ENCODE results near the gene NRDC.

The NRDC gene

GRCh38 chr1:51814513-51814912 lies 64.0 kb downstream of the NRDC start:
- Histone ChIP-seq H3K36me3 (ENCODE audit: insufficient read depth, low read length) (peaks cover 81% of the 10 kb centered on the region), H3K9ac (ENCODE audit: insufficient read length) (no peak overlapping the region), H3K4me3 (no peak overlapping the region), H3K27ac (no peak overlapping the region), H3K9me3 (ENCODE audit: low read depth, low read length) (no peaks in the 10 kb centered on the region)
- TF ChIP-seq EZH2 (IDR thresholded peaks at IDR 0.05) (no peak), POLR2AphosphoS5 (IDR thresholded peaks at IDR 0.05; ENCODE audit: borderline replicate concordance, low read depth, low read length) (no peak), FOXP2 (optimal IDR thresholded peaks at IDR 0.05; ENCODE audit: control extremely low read depth, extremely low read length, insufficient read depth) (no peak)
- no peak for DNase-seq (ENCODE audit: low read depth, low spot score)

- Histone ChIP-seq H3K9ac (ENCODE audit: insufficient read length) (no peak overlapping the region), H3K4me3 (no peak overlapping the region), H3K36me3 (ENCODE audit: insufficient read depth, low read length) (peaks cover 83% of the 10 kb centered on the region), H3K27ac (no peak overlapping the region), H3K9me3 (ENCODE audit: low read depth, low read length) (no peaks in the 10 kb centered on the region)
- no peak for TF ChIP-seq FOXP2 (optimal IDR thresholded peaks at IDR 0.05; ENCODE audit: control extremely low read depth, extremely low read length, insufficient read depth)
- no peak for TF ChIP-seq POLR2AphosphoS5 (IDR thresholded peaks at IDR 0.05; ENCODE audit: borderline replicate concordance, low read depth, low read length)
- no peak for TF ChIP-seq EZH2 (IDR thresholded peaks at IDR 0.05)
- no peak for DNase-seq (ENCODE audit: low read depth, low spot score)
Observed at GRCh38 chr1:51799372-51799771, 79.2 kb downstream of the NRDC start.

GRCh38 chr1:51794868-51795267 lies 83.7 kb downstream of the NRDC start:
- TF ChIP-seq POLR2AphosphoS5 (IDR thresholded peaks at IDR 0.05; ENCODE audit: borderline replicate concordance, low read depth, low read length) (no peak), EZH2 (IDR thresholded peaks at IDR 0.05) (no peak)
- Histone ChIP-seq H3K27ac (no peak overlapping the region), H3K9me3 (ENCODE audit: low read depth, low read length) (no peaks in the 10 kb centered on the region), H3K36me3 (ENCODE audit: insufficient read depth, low read length) (peaks cover 86% of the 10 kb centered on the region), H3K4me3 (no peak overlapping the region), H3K9ac (ENCODE audit: insufficient read length) (no peak overlapping the region)
- DNase-seq (ENCODE audit: low read depth, low spot score), result no peak

- no peak overlapping the region for H3K4me3 ChIP-seq
- H3K36me3 ChIP-seq (ENCODE audit: insufficient read depth, low read length), result peaks cover 86% of the 10 kb centered on the region
- no peak for DNase-seq (ENCODE audit: low read depth, low spot score)
- no peak overlapping the region for H3K27ac ChIP-seq
- no peak overlapping the region for H3K9ac ChIP-seq (ENCODE audit: insufficient read length)
- TF ChIP-seq FOXP2 (optimal IDR thresholded peaks at IDR 0.05; ENCODE audit: control extremely low read depth, extremely low read length, insufficient read depth), result no peak
- no peak for TF ChIP-seq POLR2AphosphoS5 (IDR thresholded peaks at IDR 0.05; ENCODE audit: borderline replicate concordance, low read depth, low read length)
- TF ChIP-seq EZH2 (IDR thresholded peaks at IDR 0.05), result no peak
- no peaks in the 10 kb centered on the region for H3K9me3 ChIP-seq (ENCODE audit: low read depth, low read length)
Observed at GRCh38 chr1:51794260-51794659, 84.3 kb downstream of the NRDC start.

DNA sequence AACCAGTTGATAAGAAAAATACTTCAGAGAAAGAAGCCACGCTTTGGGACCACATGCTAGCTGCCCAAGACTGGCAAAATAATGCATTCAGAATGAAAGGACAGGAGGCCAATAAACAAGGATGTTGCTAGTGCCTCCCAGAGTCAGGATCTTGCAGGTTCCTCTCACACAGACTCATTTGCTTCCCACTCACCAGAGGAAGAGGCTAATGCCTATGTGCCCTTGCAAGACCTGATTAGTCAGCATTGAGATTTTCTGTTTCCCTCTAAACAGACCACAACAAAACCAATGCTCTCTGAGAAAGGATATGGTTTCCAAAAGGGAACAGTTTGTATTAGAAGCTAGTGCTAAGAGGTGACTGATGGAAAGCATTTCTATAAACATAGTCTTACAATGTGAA lies 85.7 kb downstream of the NRDC start:
- H3K36me3 ChIP-seq (ENCODE audit: insufficient read depth, low read length), result peaks cover 88% of the 10 kb centered on the region
- no peak overlapping the region for H3K9ac ChIP-seq (ENCODE audit: insufficient read length)
- no peak overlapping the region for H3K27ac ChIP-seq
- no peak for DNase-seq (ENCODE audit: low read depth, low spot score)
- H3K4me3 ChIP-seq, result no peak overlapping the region
- no peaks in the 10 kb centered on the region for H3K9me3 ChIP-seq (ENCODE audit: low read depth, low read length)
- TF ChIP-seq POLR2AphosphoS5 (IDR thresholded peaks at IDR 0.05; ENCODE audit: borderline replicate concordance, low read depth, low read length) (no peak), FOXP2 (optimal IDR thresholded peaks at IDR 0.05; ENCODE audit: control extremely low read depth, extremely low read length, insufficient read depth) (no peak), EZH2 (IDR thresholded peaks at IDR 0.05) (no peak)

- no peak overlapping the region for H3K9ac ChIP-seq (ENCODE audit: insufficient read length)
- H3K27ac ChIP-seq, result no peak overlapping the region
- TF ChIP-seq POLR2AphosphoS5 (IDR thresholded peaks at IDR 0.05; ENCODE audit: borderline replicate concordance, low read depth, low read length) (no peak), EZH2 (IDR thresholded peaks at IDR 0.05) (no peak), FOXP2 (optimal IDR thresholded peaks at IDR 0.05; ENCODE audit: control extremely low read depth, extremely low read length, insufficient read depth) (no peak)
- no peaks in the 10 kb centered on the region for H3K9me3 ChIP-seq (ENCODE audit: low read depth, low read length)
- peaks cover 88% of the 10 kb centered on the region for H3K36me3 ChIP-seq (ENCODE audit: insufficient read depth, low read length)
- no peak for DNase-seq (ENCODE audit: low read depth, low spot score)
- H3K4me3 ChIP-seq, result no peak overlapping the region
Observed at GRCh38 chr1:51791888-51792287, 86.6 kb downstream of the NRDC start.

GRCh38 chr1:51790385-51790784 lies 88.1 kb downstream of the NRDC start:
- DNase-seq (ENCODE audit: low read depth, low spot score), result no peak
- Histone ChIP-seq H3K36me3 (ENCODE audit: insufficient read depth, low read length) (peaks cover 95% of the 10 kb centered on the region), H3K9ac (ENCODE audit: insufficient read length) (no peak overlapping the region), H3K4me3 (no peak overlapping the region), H3K9me3 (ENCODE audit: low read depth, low read length) (no peaks in the 10 kb centered on the region), H3K27ac (no peak overlapping the region)
- TF ChIP-seq POLR2AphosphoS5 (IDR thresholded peaks at IDR 0.05; ENCODE audit: borderline replicate concordance, low read depth, low read length) (no peak), FOXP2 (optimal IDR thresholded peaks at IDR 0.05; ENCODE audit: control extremely low read depth, extremely low read length, insufficient read depth) (no peak), EZH2 (IDR thresholded peaks at IDR 0.05) (no peak)

GRCh38 chr1:51789342-51789741 lies 89.2 kb downstream of the NRDC start:
- DNase-seq (ENCODE audit: low read depth, low spot score), result no peak
- Histone ChIP-seq H3K9ac (ENCODE audit: insufficient read length) (no peak overlapping the region), H3K4me3 (no peak overlapping the region), H3K9me3 (ENCODE audit: low read depth, low read length) (no peaks in the 10 kb centered on the region), H3K36me3 (ENCODE audit: insufficient read depth, low read length) (peaks cover 95% of the 10 kb centered on the region), H3K27ac (no peak overlapping the region)
- TF ChIP-seq FOXP2 (optimal IDR thresholded peaks at IDR 0.05; ENCODE audit: control extremely low read depth, extremely low read length, insufficient read depth) (no peak), EZH2 (IDR thresholded peaks at IDR 0.05) (no peak), POLR2AphosphoS5 (IDR thresholded peaks at IDR 0.05; ENCODE audit: borderline replicate concordance, low read depth, low read length) (no peak)

GRCh38 chr1:51788938-51789337 lies 89.6 kb downstream of the NRDC start:
- TF ChIP-seq FOXP2 (optimal IDR thresholded peaks at IDR 0.05; ENCODE audit: control extremely low read depth, extremely low read length, insufficient read depth), result no peak
- no peak for TF ChIP-seq EZH2 (IDR thresholded peaks at IDR 0.05)
- no peak for TF ChIP-seq POLR2AphosphoS5 (IDR thresholded peaks at IDR 0.05; ENCODE audit: borderline replicate concordance, low read depth, low read length)
- no peaks in the 10 kb centered on the region for H3K9me3 ChIP-seq (ENCODE audit: low read depth, low read length)
- DNase-seq (ENCODE audit: low read depth, low spot score), result no peak
- H3K27ac ChIP-seq, result no peak overlapping the region
- H3K9ac ChIP-seq (ENCODE audit: insufficient read length), result no peak overlapping the region
- peaks cover 95% of the 10 kb centered on the region for H3K36me3 ChIP-seq (ENCODE audit: insufficient read depth, low read length)
- no peak overlapping the region for H3K4me3 ChIP-seq

All from SK-N-MC (cell line).